ENCODE results near the gene SEC14L2.

SEC14L2 gene

DNA sequence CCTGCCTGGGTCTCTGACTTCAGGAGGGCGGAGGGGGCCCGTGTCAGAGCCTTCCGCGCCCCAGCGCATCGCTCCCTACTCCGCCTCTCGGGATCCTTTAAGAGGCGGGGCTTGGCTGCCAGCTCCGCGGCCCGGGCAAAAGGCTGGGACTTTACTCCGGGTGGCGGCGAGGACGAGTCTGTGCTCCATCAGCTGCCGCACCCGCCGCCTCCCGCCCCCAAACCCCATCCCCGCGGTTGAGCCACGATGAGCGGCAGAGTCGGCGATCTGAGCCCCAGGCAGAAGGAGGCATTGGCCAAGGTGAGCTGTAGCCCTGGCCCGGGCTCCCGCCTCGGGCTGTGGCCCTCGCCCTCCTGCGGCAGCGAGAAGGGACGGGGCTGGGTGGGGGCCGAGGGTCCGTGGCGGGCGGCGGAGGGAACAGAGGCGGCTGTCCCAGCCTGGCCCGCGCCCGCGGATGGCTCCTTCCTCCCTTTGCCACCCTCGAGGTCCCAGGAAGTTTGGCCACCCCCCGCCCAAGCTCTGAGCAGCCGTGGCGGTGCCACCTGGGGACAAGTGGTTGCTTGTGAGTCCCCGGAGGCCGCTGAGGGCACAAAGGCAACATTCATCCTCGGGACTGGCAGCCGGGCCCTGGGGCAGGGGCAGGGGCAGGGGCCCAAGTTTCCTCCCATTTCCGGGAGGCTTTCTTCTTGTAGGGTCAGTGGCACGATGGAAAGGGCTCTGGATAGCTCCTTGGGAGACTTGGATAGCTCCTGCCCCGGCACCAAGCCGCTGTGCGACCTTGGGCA is at the start of gene SEC14L2:
Gene SEC14L2 (plus strand): TSS at position 148 of the 785 bp plus-strand sequence. CDS start 99 bp downstream, at position 247.
- DNase-seq: peak; percentile 59

GRCh38 chr22:30347255-30347892 is 49.4 kb upstream of the SEC14L2 start:
- DNase-seq: no peak

GRCh38 chr22:30348404-30348803 is 48.4 kb upstream of the SEC14L2 start:
- DNase-seq: no peak

DNA sequence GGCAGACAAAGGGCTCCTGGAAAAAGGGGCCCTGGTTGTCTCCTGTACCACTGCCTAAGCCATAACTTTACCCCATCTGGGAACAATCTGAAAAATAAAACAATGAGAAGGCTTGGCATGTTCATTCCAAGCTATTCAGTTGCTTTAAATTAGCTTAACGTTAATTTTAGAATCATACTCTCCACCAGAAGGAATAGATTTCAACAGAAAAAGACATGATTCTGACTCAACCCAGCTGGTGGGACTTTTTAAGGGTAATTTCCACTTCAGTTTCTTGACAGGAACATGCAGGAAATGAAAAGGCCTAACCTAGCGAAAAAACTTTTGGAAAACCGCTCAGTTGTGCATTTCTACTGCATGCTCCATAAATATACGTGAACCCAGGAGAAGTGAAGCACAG is 48.0 kb upstream of the SEC14L2 start:
- DNase-seq: no peak

GRCh38 chr22:30351226-30351625 is 45.6 kb upstream of the SEC14L2 start:
- DNase-seq: no peak

- no peak for DNase-seq
Observed at GRCh38 chr22:30354644-30355043, 42.2 kb upstream of the SEC14L2 start.

GRCh38 chr22:30356449-30357235 is 40.2 kb upstream of the SEC14L2 start, which contains the start of the genes CCDC157 and SF3A1:
Gene CCDC157 (plus strand): TSS chr22:30357007. CDS start chr22:30366001, 8,994 bp downstream.
Gene SF3A1 (minus strand): TSS chr22:30356894. CDS start chr22:30356792, 102 bp downstream.
- DNase-seq: peak; percentile 85

- DNase-seq: no peak
Observed at GRCh38 chr22:30357236-30357570, 39.6 kb upstream of the SEC14L2 start.

GRCh38 chr22:30357650-30358215 is 39.1 kb upstream of the SEC14L2 start:
- no peak for DNase-seq

- no peak for DNase-seq
Observed at GRCh38 chr22:30358541-30358940, 38.3 kb upstream of the SEC14L2 start.

GRCh38 chr22:30361916-30362650 is 34.7 kb upstream of the SEC14L2 start:
- peak; percentile 67 for DNase-seq

GRCh38 chr22:30362651-30363281 is 34.1 kb upstream of the SEC14L2 start:
- peak; percentile 5 for DNase-seq

GRCh38 chr22:30365891-30366290 is 30.9 kb upstream of the SEC14L2 start:
- no peak for DNase-seq

- DNase-seq: no peak
Observed at GRCh38 chr22:30368420-30368819, 28.4 kb upstream of the SEC14L2 start.

GRCh38 chr22:30370641-30371230 is 26.1 kb upstream of the SEC14L2 start:
- peak; percentile 8 for DNase-seq

GRCh38 chr22:30371321-30371720 is 25.5 kb upstream of the SEC14L2 start:
- no peak for DNase-seq

DNA sequence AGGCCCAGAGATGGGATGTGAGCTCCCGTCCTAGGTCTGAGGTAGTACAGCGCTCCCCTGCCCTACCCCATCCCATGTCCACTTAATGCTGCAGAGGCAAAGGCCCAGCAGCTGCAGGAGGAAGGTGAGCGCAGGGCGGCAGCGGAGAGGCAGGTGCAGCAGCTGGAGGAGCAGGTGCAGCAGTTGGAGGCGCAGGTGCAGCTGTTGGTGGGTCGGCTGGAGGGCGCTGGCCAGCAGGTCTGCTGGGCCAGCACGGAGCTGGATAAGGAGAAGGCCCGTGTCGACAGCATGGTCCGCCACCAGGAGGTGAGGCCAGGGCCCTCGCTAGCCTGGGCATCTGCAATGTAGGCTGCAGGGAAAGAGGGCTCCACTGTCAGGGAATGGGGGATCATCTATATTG is 24.8 kb upstream of the SEC14L2 start:
- peak; percentile 78 for DNase-seq

DNA sequence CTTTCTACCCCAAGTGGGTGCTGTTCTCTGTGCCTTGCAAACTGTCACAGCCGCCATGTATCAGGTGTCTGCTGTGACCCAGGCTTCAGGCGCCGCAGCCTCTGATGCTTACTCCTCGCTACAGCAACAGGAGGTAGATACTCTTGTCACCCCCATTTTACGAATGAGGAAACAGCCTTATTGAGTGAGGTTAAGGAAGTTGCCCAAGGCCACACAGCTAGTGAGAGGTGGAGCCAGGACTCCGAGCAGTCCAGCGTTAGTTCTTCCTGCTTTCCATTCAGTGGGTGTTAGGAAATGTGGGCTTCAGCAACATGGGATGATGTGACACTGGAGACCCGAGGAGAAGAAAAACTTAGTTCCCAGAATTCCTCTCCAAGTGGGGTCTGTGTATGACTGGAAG is 23.9 kb upstream of the SEC14L2 start:
- DNase-seq: no peak

- DNase-seq: no peak
Observed at GRCh38 chr22:30373331-30374325, 23.2 kb upstream of the SEC14L2 start.

- DNase-seq: no peak
Observed at GRCh38 chr22:30375312-30375849, 21.4 kb upstream of the SEC14L2 start.

Data from DMS53 (cell line).